Measurements from ENCODE around the gene CAPRIN1.

CAPRIN1 gene

DNA sequence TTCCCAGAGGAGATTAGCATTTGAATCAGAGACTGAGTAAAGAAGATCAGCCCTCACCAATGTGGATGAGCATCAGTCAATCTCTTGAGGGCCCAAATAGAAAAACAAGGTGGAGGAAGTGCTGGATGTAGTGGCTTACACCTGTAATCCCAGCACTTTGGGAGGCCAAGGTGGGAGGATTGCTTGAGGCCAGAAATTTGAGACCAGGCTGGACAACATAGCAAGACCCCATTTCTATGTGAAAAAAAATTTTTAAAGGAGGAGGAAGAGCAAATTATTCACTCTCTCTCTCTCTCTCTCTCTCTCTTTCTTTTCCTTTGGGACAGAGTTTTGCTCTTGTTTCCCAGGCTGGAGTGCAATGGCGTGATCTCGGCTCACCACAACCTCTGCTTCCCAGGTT is 18.1 kb upstream of the CAPRIN1 start:
- no CpG with 5 or more reads among the region's 2 CpGs for WGBS, 2 donors (ENCODE audit: extremely low coverage in 2 of 2, insufficient read length in 2 of 2, insufficient replicate concordance in 1 of 2)
- no peak overlapping the region for H3K4ac ChIP-seq (ENCODE audit: low read length)
- no peak overlapping the region for H2BK12ac ChIP-seq (ENCODE audit: low read length)
- no peak overlapping the region for H2AK5ac ChIP-seq (ENCODE audit: low read depth, low read length)
- H4K8ac ChIP-seq (ENCODE audit: low read depth, low read length): no peak overlapping the region
- H3K4me1 ChIP-seq (ENCODE audit: control insufficient read depth in 2 of 2, insufficient read depth in 1 of 2, low read depth in 1 of 2, low read length in 2 of 2): peaks cover 0 to 3% of the 10 kb centered on the region in 2 donors
- no peak overlapping the region for H2BK15ac ChIP-seq (ENCODE audit: low read length)
- H3K36me3 ChIP-seq (replicated peaks in 1 of 2; ENCODE audit: control insufficient read depth in 2 of 2, insufficient read depth in 2 of 2, low read length in 2 of 2): no peaks in the 10 kb centered on the region
- H2BK120ac ChIP-seq (ENCODE audit: low read depth, low read length): no peak overlapping the region
- H3K4me3 ChIP-seq (ENCODE audit: low read length in 2 of 2): no peak overlapping the region
- peaks cover 0 to 5% (median 0%) of the 10 kb centered on the region in 3 experiments for H3K27me3 ChIP-seq (ENCODE audit: control insufficient read depth in 3 of 3, insufficient read depth in 3 of 3, low read depth in 1 of 3, low read length in 3 of 3)
- no peak overlapping the region for H3K9ac ChIP-seq (ENCODE audit: low read depth, low read length, poor library complexity)
- no peak overlapping the region for H3K23ac ChIP-seq (ENCODE audit: low read depth, low read length, poor library complexity)
- H3K14ac ChIP-seq (ENCODE audit: low read length): no peak overlapping the region
- H3K4me2 ChIP-seq (ENCODE audit: insufficient read depth, low read length, poor library complexity, severe bottlenecking): no peak overlapping the region
- H3K27ac ChIP-seq (replicated peaks; ENCODE audit: low read length): no peak overlapping the region
- H3K79me1 ChIP-seq (ENCODE audit: low read depth, low read length): no peaks in the 10 kb centered on the region
- H3K9me3 ChIP-seq (replicated peaks in 1 of 2; ENCODE audit: control insufficient read depth in 2 of 2, insufficient read depth in 1 of 2, low read depth in 1 of 2, low read length in 2 of 2): no peaks in the 10 kb centered on the region
- DNase-seq (ENCODE audit: low spot score): no peak
- no peak overlapping the region for H2AFZ ChIP-seq (ENCODE audit: low read length)
- no peak overlapping the region for H4K91ac ChIP-seq (ENCODE audit: low read depth, low read length, poor library complexity)
- no peak overlapping the region for H2BK5ac ChIP-seq (ENCODE audit: low read length)
- no peak overlapping the region for H3K18ac ChIP-seq (ENCODE audit: low read length)

GRCh38 chr11:34034053-34034452 is 17.5 kb upstream of the CAPRIN1 start:
- no peak overlapping the region for H2AFZ ChIP-seq (ENCODE audit: low read length)
- H4K91ac ChIP-seq (ENCODE audit: low read depth, low read length, poor library complexity): no peak overlapping the region
- no CpG with 5 or more reads among the region's 6 CpGs for WGBS, 2 donors (ENCODE audit: extremely low coverage in 2 of 2, insufficient read length in 2 of 2, insufficient replicate concordance in 1 of 2)
- no peak overlapping the region for H3K4ac ChIP-seq (ENCODE audit: low read length)
- no peak overlapping the region for H4K8ac ChIP-seq (ENCODE audit: low read depth, low read length)
- H3K4me2 ChIP-seq (ENCODE audit: insufficient read depth, low read length, poor library complexity, severe bottlenecking): no peak overlapping the region
- no peaks in the 10 kb centered on the region for H3K79me1 ChIP-seq (ENCODE audit: low read depth, low read length)
- H3K23ac ChIP-seq (ENCODE audit: low read depth, low read length, poor library complexity): no peak overlapping the region
- no peak overlapping the region for H3K9ac ChIP-seq (ENCODE audit: low read depth, low read length, poor library complexity)
- H3K4me3 ChIP-seq (ENCODE audit: low read length in 2 of 2): no peak overlapping the region
- H2BK120ac ChIP-seq (ENCODE audit: low read depth, low read length): no peak overlapping the region
- peaks cover 0 to 5% (median 0%) of the 10 kb centered on the region in 3 experiments for H3K27me3 ChIP-seq (ENCODE audit: control insufficient read depth in 3 of 3, insufficient read depth in 3 of 3, low read depth in 1 of 3, low read length in 3 of 3)
- H3K27ac ChIP-seq (replicated peaks; ENCODE audit: low read length): no peak overlapping the region
- no peak overlapping the region for H3K14ac ChIP-seq (ENCODE audit: low read length)
- no peaks in the 10 kb centered on the region for H3K9me3 ChIP-seq (replicated peaks in 1 of 2; ENCODE audit: control insufficient read depth in 2 of 2, insufficient read depth in 1 of 2, low read depth in 1 of 2, low read length in 2 of 2)
- no peak overlapping the region for H2BK15ac ChIP-seq (ENCODE audit: low read length)
- no peak overlapping the region for H2BK5ac ChIP-seq (ENCODE audit: low read length)
- DNase-seq (ENCODE audit: low spot score): no peak
- H2BK12ac ChIP-seq (ENCODE audit: low read length): no peak overlapping the region
- no peak overlapping the region for H3K18ac ChIP-seq (ENCODE audit: low read length)
- no peaks in the 10 kb centered on the region for H3K4me1 ChIP-seq (ENCODE audit: control insufficient read depth in 2 of 2, insufficient read depth in 1 of 2, low read depth in 1 of 2, low read length in 2 of 2)
- H3K36me3 ChIP-seq (replicated peaks in 1 of 2; ENCODE audit: control insufficient read depth in 2 of 2, insufficient read depth in 2 of 2, low read length in 2 of 2): no peaks in the 10 kb centered on the region
- no peak overlapping the region for H2AK5ac ChIP-seq (ENCODE audit: low read depth, low read length)

- no peak for DNase-seq (ENCODE audit: low spot score)
These were observed 15.1 kb upstream of the CAPRIN1 start for GRCh38 chr11:34036456-34036855.

DNA sequence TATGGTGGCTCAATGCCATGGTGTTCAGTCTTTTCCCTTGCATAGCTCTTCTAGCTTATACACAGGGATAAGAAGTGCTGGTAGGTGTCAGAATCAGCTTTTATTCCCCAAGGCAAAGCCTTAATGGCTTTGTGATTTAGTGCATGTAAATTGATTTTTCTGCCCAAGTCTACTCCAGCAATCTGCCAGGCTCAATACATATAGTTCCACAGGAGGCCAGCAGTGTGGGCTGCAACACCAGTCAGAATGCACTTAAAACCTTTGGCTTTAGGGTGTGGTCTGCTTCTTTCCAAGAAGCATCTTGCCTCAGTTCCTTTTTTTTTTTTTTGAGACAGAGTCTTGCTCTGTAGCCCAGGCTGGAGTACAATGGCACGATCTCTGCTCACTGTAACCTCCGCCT is 14.5 kb upstream of the CAPRIN1 start:
- no peak for DNase-seq (ENCODE audit: low spot score)
- Histone ChIP-seq H2BK120ac (ENCODE audit: low read depth, low read length) (no peak overlapping the region), H3K4me2 (ENCODE audit: insufficient read depth, low read length, poor library complexity, severe bottlenecking) (no peak overlapping the region), H3K9me3 (replicated peaks in 1 of 2; ENCODE audit: control insufficient read depth in 2 of 2, insufficient read depth in 1 of 2, low read depth in 1 of 2, low read length in 2 of 2) (no peaks in the 10 kb centered on the region), H2BK15ac (ENCODE audit: low read length) (no peak overlapping the region), H3K36me3 (replicated peaks in 1 of 2; ENCODE audit: control insufficient read depth in 2 of 2, insufficient read depth in 2 of 2, low read length in 2 of 2) (no peaks in the 10 kb centered on the region), H3K4me1 (ENCODE audit: control insufficient read depth in 2 of 2, insufficient read depth in 1 of 2, low read depth in 1 of 2, low read length in 2 of 2) (no peaks in the 10 kb centered on the region), H3K79me1 (ENCODE audit: low read depth, low read length) (no peaks in the 10 kb centered on the region), H4K91ac (ENCODE audit: low read depth, low read length, poor library complexity) (no peak overlapping the region), H3K4me3 (ENCODE audit: low read length in 2 of 2) (no peak overlapping the region), H2BK5ac (ENCODE audit: low read length) (no peak overlapping the region), H2BK12ac (ENCODE audit: low read length) (no peak overlapping the region), H3K18ac (ENCODE audit: low read length) (no peak overlapping the region), H4K8ac (ENCODE audit: low read depth, low read length) (no peak overlapping the region), H3K23ac (ENCODE audit: low read depth, low read length, poor library complexity) (no peak overlapping the region), H3K4ac (ENCODE audit: low read length) (no peak overlapping the region), H2AFZ (ENCODE audit: low read length) (no peak overlapping the region), H2AK5ac (ENCODE audit: low read depth, low read length) (no peak overlapping the region), H3K9ac (ENCODE audit: low read depth, low read length, poor library complexity) (no peak overlapping the region), H3K27me3 (ENCODE audit: control insufficient read depth in 3 of 3, insufficient read depth in 3 of 3, low read depth in 1 of 3, low read length in 3 of 3) (peaks cover 0 to 5% (median 0%) of the 10 kb centered on the region in 3 experiments), H3K27ac (replicated peaks; ENCODE audit: low read length) (no peak overlapping the region), H3K14ac (ENCODE audit: low read length) (no peak overlapping the region)
- no CpG with 5 or more reads among the region's 2 CpGs for WGBS, 2 donors (ENCODE audit: extremely low coverage in 2 of 2, insufficient read length in 2 of 2, insufficient replicate concordance in 1 of 2)

More at GRCh38 chr11:34036456-34036855, 15.1 kb upstream of the CAPRIN1 start:
- no peak overlapping the region for H4K91ac ChIP-seq (ENCODE audit: low read depth, low read length, poor library complexity)
- H3K9me3 ChIP-seq (replicated peaks in 1 of 2; ENCODE audit: control insufficient read depth in 2 of 2, insufficient read depth in 1 of 2, low read depth in 1 of 2, low read length in 2 of 2): no peaks in the 10 kb centered on the region
- no peak overlapping the region for H3K4ac ChIP-seq (ENCODE audit: low read length)
- H3K4me3 ChIP-seq (ENCODE audit: low read length in 2 of 2): no peak overlapping the region
- no peak overlapping the region for H3K9ac ChIP-seq (ENCODE audit: low read depth, low read length, poor library complexity)
- no peak overlapping the region for H2BK15ac ChIP-seq (ENCODE audit: low read length)
- no peak overlapping the region for H3K18ac ChIP-seq (ENCODE audit: low read length)
- no peak overlapping the region for H3K23ac ChIP-seq (ENCODE audit: low read depth, low read length, poor library complexity)
- WGBS, 2 donors (ENCODE audit: extremely low coverage in 2 of 2, insufficient read length in 2 of 2, insufficient replicate concordance in 1 of 2): no CpG with 5 or more reads among the region's 1 CpG
- H3K79me1 ChIP-seq (ENCODE audit: low read depth, low read length): no peaks in the 10 kb centered on the region
- H3K36me3 ChIP-seq (replicated peaks in 1 of 2; ENCODE audit: control insufficient read depth in 2 of 2, insufficient read depth in 2 of 2, low read length in 2 of 2): no peaks in the 10 kb centered on the region
- H4K8ac ChIP-seq (ENCODE audit: low read depth, low read length): no peak overlapping the region
- no peak overlapping the region for H3K14ac ChIP-seq (ENCODE audit: low read length)
- no peak overlapping the region for H2BK5ac ChIP-seq (ENCODE audit: low read length)
- no peak overlapping the region for H2AFZ ChIP-seq (ENCODE audit: low read length)
- no peak overlapping the region for H2AK5ac ChIP-seq (ENCODE audit: low read depth, low read length)
- no peak overlapping the region for H2BK12ac ChIP-seq (ENCODE audit: low read length)
- peaks cover 0 to 5% (median 0%) of the 10 kb centered on the region in 3 experiments for H3K27me3 ChIP-seq (ENCODE audit: control insufficient read depth in 3 of 3, insufficient read depth in 3 of 3, low read depth in 1 of 3, low read length in 3 of 3)
- H3K27ac ChIP-seq (replicated peaks; ENCODE audit: low read length): no peak overlapping the region
- no peaks in the 10 kb centered on the region for H3K4me1 ChIP-seq (ENCODE audit: control insufficient read depth in 2 of 2, insufficient read depth in 1 of 2, low read depth in 1 of 2, low read length in 2 of 2)
- no peak overlapping the region for H2BK120ac ChIP-seq (ENCODE audit: low read depth, low read length)
- H3K4me2 ChIP-seq (ENCODE audit: insufficient read depth, low read length, poor library complexity, severe bottlenecking): no peak overlapping the region

Measured in neuronal stem cell (in vitro differentiated cells).